Measurements from ENCODE around the gene DSC1.

- TF ChIP-seq CTCF (IDR thresholded peaks at IDR 0.05) (no peak), SMAD3 (CRISPR knock-in tag; IDR thresholded peaks at IDR 0.05; ENCODE audit: borderline replicate concordance) (no peak), GRHL2 (CRISPR knock-in tag; IDR thresholded peaks at IDR 0.05; ENCODE audit: insufficient replicate concordance, severe bottlenecking) (no peak)
Measured at GRCh38 chr18:31204833-31205232, 42.2 kb upstream of the DSC1 start.
